Measurements from ENCODE around the gene ARSG. TPM values are rescaled to one million over a fixed set of nuclear protein-coding genes. Genes with fewer than 3 reads are reported as not detected.

ARSG gene
- total and polyA plus RNA-seq, 2 of the 13 experiments (the other 11 are each of a cell fraction or from before 2014, with no cell fraction given), result 3.7 to 15.2 TPM

DNA sequence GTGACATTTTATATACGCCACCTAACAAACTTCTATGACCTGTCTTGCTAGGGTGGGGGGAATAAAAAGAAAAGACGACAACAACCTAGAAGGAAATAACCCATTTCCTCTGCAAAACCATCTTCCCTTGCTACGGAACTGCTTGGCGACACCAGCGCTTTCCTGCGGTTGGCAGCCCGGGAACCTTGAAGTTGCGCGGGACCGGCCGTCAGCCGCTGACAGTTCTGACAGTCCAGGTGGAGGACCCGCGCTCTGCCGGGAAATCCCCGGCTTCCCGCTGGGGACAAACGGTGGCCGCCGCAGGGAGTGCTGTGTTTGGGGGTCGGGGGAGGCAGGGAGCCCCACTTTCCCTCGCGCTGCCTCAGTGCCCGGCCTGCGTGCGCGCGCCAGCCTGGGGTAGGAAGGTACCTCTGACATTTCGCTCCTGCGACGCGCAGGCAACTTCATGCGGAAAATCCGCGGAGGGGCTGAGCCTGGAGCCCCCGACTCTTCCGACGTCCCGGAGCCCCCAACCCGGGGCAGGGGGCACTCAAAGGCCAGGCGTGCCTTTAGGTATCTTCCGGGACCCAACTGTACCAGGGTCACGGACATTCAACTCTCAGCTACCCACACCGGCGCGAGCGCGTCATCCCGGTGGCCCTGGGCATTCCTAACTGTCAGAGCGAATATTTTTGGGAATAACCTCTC is 884 bp upstream of the ARSG start (continued):
- TF ChIP-seq, protein P1, sequence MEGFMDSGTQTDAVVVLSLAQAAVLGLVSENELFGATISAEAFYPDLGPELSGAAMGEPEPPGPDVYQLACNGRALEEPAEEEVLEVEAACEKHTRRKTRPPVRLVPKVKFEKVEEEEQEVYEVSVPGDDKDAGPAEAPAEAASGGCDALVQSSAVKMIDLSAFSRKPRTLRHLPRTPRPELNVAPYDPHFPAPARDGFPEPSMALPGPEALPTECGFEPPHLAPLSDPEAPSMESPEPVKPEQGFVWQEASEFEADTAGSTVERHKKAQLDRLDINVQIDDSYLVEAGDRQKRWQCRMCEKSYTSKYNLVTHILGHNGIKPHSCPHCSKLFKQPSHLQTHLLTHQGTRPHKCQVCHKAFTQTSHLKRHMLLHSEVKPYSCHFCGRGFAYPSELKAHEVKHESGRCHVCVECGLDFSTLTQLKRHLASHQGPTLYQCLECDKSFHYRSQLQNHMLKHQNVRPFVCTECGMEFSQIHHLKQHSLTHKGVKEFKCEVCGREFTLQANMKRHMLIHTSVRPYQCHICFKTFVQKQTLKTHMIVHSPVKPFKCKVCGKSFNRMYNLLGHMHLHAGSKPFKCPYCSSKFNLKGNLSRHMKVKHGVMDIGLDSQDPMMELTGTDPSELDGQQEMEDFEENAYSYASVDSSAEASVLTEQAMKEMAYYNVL (CRISPR knock-in tag; IDR thresholded peaks at IDR 0.05; ENCODE audit: borderline replicate concordance), result no peak
- TF ChIP-seq CC2D1A (CRISPR knock-in tag; IDR thresholded peaks at IDR 0.05) (no peak), ZBTB3 (CRISPR knock-in tag; IDR thresholded peaks at IDR 0.05; ENCODE audit: borderline replicate concordance, low read depth) (no peak), NR2F6 (IDR thresholded peaks at IDR 0.05) (peak; percentile 13; the same call in 1 of the 2 replicates), NR2F6 (CRISPR knock-in tag; IDR thresholded peaks at IDR 0.05) (no peak), EP300 (IDR thresholded peaks at IDR 0.05; ENCODE audit: low read depth in 2 of 2, low read length in 2 of 2) (no peak), EP300 (CRISPR knock-in tag; IDR thresholded peaks at IDR 0.05; ENCODE audit: borderline replicate concordance) (no peak), EHMT2 (IDR thresholded peaks at IDR 0.05; ENCODE audit: borderline replicate concordance, low read depth, low read length) (no peak), SCMH1 (CRISPR knock-in tag; IDR thresholded peaks at IDR 0.05; ENCODE audit: borderline replicate concordance) (no peak), SATB2 (CRISPR knock-in tag; IDR thresholded peaks at IDR 0.05) (no peak), ZNF720 (CRISPR knock-in tag; IDR thresholded peaks at IDR 0.05) (no peak), ZNF747 (CRISPR knock-in tag; IDR thresholded peaks at IDR 0.05; ENCODE audit: borderline replicate concordance) (no peak), PAWR (CRISPR knock-in tag; IDR thresholded peaks at IDR 0.05; ENCODE audit: borderline replicate concordance) (no peak), JUN (CRISPR knock-in tag; IDR thresholded peaks at IDR 0.05) (no peak)
- TF ChIP-seq, protein P2, sequence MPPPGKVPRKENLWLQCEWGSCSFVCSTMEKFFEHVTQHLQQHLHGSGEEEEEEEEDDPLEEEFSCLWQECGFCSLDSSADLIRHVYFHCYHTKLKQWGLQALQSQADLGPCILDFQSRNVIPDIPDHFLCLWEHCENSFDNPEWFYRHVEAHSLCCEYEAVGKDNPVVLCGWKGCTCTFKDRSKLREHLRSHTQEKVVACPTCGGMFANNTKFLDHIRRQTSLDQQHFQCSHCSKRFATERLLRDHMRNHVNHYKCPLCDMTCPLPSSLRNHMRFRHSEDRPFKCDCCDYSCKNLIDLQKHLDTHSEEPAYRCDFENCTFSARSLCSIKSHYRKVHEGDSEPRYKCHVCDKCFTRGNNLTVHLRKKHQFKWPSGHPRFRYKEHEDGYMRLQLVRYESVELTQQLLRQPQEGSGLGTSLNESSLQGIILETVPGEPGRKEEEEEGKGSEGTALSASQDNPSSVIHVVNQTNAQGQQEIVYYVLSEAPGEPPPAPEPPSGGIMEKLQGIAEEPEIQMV (CRISPR knock-in tag; IDR thresholded peaks at IDR 0.05; ENCODE audit: low read depth), result no peak
- TF ChIP-seq, protein P3, sequence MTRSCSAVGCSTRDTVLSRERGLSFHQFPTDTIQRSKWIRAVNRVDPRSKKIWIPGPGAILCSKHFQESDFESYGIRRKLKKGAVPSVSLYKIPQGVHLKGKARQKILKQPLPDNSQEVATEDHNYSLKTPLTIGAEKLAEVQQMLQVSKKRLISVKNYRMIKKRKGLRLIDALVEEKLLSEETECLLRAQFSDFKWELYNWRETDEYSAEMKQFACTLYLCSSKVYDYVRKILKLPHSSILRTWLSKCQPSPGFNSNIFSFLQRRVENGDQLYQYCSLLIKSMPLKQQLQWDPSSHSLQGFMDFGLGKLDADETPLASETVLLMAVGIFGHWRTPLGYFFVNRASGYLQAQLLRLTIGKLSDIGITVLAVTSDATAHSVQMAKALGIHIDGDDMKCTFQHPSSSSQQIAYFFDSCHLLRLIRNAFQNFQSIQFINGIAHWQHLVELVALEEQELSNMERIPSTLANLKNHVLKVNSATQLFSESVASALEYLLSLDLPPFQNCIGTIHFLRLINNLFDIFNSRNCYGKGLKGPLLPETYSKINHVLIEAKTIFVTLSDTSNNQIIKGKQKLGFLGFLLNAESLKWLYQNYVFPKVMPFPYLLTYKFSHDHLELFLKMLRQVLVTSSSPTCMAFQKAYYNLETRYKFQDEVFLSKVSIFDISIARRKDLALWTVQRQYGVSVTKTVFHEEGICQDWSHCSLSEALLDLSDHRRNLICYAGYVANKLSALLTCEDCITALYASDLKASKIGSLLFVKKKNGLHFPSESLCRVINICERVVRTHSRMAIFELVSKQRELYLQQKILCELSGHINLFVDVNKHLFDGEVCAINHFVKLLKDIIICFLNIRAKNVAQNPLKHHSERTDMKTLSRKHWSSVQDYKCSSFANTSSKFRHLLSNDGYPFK (CRISPR knock-in tag; IDR thresholded peaks at IDR 0.05; ENCODE audit: borderline replicate concordance), result peak; percentile 73
- TF ChIP-seq, protein P4, sequence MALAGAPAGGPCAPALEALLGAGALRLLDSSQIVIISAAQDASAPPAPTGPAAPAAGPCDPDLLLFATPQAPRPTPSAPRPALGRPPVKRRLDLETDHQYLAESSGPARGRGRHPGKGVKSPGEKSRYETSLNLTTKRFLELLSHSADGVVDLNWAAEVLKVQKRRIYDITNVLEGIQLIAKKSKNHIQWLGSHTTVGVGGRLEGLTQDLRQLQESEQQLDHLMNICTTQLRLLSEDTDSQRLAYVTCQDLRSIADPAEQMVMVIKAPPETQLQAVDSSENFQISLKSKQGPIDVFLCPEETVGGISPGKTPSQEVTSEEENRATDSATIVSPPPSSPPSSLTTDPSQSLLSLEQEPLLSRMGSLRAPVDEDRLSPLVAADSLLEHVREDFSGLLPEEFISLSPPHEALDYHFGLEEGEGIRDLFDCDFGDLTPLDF (CRISPR knock-in tag; IDR thresholded peaks at IDR 0.05), result no peak
- TF ChIP-seq, protein P5, sequence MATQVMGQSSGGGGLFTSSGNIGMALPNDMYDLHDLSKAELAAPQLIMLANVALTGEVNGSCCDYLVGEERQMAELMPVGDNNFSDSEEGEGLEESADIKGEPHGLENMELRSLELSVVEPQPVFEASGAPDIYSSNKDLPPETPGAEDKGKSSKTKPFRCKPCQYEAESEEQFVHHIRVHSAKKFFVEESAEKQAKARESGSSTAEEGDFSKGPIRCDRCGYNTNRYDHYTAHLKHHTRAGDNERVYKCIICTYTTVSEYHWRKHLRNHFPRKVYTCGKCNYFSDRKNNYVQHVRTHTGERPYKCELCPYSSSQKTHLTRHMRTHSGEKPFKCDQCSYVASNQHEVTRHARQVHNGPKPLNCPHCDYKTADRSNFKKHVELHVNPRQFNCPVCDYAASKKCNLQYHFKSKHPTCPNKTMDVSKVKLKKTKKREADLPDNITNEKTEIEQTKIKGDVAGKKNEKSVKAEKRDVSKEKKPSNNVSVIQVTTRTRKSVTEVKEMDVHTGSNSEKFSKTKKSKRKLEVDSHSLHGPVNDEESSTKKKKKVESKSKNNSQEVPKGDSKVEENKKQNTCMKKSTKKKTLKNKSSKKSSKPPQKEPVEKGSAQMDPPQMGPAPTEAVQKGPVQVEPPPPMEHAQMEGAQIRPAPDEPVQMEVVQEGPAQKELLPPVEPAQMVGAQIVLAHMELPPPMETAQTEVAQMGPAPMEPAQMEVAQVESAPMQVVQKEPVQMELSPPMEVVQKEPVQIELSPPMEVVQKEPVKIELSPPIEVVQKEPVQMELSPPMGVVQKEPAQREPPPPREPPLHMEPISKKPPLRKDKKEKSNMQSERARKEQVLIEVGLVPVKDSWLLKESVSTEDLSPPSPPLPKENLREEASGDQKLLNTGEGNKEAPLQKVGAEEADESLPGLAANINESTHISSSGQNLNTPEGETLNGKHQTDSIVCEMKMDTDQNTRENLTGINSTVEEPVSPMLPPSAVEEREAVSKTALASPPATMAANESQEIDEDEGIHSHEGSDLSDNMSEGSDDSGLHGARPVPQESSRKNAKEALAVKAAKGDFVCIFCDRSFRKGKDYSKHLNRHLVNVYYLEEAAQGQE (IDR thresholded peaks at IDR 0.05; ENCODE audit: borderline replicate concordance in 1 of 2, low read depth in 1 of 2, low read length in 2 of 2), result no peak
